HG03066 (cell line): ENCODE results near the gene EEF1B2.
"Not testable (repeated sequence)": the region's sequence is repeated elsewhere in the genome, so short reads cannot be mapped to it uniquely, and the experiment has no call there.

ENCODE experiments used
- ATAC-seq: cut with Tn5 transposase; IDR thresholded peaks from one replicate; pipeline ENCODE4 v1.9.1; 2021; ENCODE audit warnings: low read depth; ENCODE audit not compliant: unreplicated experiment

EEF1B2 gene

DNA sequence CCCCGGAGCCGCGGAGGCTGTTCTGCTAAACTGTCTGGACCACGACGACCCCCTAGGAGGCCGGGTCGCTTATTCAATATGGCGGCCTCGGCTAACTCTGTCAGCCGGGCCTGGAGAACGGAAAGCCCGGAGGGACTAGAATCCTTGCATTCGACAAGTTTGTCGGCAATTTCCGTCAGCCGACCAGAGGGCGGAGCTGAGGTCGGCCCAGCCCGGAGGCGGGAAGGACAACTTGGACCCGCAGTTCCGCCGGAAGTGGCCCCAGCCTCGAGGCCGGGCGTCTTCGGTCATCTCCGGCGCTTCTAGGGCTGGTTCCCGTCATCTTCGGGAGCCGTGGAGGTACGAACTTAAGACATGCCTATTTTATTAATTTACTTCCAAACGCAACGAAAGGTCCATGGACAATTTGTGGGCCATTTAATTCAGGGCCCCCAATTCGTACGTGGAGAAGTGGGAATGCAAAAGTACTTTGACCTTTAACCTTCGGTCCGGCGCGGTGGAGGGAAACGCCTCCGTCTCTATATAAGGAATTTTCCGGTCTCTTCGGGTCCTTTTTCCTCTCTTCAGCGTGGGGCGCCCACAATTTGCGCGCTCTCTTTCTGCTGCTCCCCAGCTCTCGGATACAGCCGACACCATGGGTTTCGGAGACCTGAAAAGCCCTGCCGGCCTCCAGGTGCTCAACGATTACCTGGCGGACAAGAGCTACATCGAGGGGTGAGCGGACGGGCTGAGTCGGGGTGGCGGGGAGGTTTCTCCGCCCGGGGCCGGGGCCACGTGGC lies at the start of gene EEF1B2, which contains the start of gene NDUFS1:
Gene EEF1B2 (plus strand): TSS at position 550 of the 779 bp plus-strand sequence. CDS start 85 bp downstream, at position 635.
Gene NDUFS1 (minus strand): TSS at position 99 of the 779 bp plus-strand sequence. CDS start 5,766 bp downstream, outside the sequence.
- peak; percentile 89 for ATAC-seq

DNA sequence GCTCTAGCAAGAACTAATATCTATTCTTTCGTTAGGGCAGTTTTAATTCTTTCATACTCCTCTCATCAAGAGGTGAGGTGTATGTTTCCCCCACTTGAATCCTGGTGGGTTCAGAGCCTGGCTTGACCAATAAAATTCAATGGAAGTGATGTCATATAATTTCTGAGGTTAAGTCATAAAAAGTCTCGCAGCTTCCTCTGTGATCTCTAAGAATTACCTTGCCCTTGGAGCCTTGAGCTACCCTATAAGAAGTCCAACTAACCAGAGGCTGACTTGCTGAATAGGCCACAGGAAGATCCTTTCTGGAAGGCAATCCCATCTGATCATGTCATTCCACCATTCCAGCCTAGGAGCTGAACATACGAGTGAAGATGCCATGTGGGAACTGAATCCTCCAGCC lies 47.6 kb upstream of the EEF1B2 start:
- no peak for ATAC-seq

DNA sequence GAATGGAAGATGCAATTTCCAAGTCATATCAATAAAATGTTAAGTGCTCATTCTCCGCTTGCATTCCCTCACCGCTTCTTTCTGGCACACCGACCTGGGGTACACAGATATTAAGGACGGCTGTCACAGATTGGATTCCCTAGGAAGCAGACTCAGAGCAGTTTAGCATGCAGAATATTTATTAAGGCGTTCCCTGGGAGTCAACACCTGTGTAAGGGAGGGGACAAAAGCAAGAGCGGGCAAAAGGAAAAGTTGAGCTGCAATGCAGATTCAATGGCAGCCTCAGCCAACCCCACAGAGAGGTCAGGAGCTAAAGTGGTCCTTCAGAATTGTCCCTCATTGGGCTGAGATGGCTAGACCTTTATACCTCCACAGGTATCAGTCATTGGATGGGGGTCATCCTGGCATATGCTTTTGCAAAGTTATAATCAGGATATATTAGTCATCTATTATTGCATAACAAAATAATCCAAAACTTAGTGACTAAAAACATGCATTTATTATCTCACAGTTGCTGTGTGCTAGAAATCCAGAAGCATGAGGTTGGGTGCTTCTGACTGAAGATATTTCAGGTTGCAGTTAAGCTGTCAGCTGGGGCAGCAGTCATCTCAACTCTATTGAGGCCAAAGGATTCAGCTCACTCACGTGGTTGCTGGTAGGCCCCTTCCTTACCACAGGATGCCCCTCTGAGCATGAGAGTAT lies 46.7 kb upstream of the EEF1B2 start:
- ATAC-seq: no peak

DNA sequence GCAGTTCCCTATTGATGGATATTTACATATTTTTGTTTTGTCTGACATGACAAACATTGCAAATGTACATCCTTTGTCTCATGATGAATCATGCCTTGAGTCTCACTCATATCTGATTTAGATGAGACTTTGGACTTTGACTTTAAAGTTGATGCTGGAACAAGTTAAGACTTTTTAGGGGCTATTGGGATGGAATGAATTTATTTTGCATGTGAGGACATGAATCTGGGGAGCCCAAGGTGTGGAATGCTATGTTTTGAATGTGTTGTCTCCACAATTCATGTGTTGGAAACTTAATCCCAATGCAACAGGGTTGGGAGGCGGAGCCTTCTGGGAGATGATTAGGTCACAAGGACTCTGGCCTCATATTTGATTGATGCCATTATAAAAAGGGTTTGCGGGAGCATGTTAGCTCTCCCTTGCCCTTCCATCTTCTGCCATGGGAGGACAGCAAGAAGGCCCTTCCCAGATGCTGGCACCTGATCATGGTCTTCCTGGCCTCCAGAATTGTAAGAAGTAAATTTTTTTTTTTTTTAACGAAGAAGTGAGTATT lies 44.6 kb upstream of the EEF1B2 start:
- ATAC-seq: no peak

DNA sequence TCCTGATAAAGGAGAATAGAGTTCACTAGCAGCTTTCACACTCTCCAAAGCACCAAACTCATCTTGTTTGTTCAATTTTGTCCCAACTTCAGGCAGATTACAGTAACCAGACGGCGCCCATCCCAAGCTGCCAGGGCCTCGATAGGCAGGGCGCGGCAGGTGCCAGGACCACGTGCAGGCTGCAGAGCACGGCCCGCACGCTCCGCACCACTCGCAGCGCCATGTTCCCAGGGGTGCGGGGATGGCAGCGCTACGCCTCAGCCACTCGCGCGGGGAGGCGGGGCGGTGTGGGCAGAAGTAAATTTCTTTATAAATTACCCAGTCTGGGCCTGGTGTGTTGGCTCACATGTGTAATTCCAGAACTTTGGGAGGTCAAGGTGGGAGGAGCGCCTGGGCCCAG lies 43.4 kb upstream of the EEF1B2 start:
- ATAC-seq: no peak

DNA sequence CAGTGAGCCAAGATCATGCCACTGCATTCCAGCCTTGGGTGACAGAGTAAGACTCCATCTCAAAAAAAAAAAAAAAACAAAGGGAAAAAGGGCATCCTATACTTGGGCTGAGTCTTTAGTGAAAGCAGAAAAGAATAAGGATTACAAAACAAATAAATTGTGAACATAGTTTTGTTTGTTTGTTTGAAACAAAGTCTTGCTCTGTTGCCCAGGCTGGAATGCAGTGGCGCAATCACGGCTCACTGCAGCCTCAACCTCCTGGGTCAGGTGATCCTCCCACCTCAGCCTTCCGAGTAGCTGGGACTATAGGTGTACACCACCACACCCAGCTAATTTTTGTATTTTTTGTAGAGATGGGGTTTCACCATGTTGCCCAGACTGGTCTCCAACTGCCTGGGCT lies 37.1 kb upstream of the EEF1B2 start:
- not testable (repeated sequence) for ATAC-seq

DNA sequence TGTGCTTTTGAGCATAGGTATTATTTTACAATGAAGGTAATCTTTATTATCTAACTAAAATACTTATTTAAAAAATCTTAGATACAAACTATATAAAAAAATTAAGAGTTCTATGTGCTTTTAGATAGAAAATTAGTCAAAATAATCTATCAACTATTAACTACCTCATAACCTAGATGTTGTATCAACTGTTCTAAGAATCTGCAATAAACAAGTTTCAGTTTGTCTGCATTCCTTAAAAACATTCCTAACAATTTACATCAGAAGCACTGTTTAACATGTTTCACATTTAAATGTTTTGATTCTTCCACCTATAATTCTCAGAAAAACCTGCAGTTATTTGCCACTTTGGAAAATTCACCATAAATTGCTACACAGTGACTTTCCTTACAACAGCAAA lies 33.8 kb upstream of the EEF1B2 start:
- ATAC-seq: no peak

DNA sequence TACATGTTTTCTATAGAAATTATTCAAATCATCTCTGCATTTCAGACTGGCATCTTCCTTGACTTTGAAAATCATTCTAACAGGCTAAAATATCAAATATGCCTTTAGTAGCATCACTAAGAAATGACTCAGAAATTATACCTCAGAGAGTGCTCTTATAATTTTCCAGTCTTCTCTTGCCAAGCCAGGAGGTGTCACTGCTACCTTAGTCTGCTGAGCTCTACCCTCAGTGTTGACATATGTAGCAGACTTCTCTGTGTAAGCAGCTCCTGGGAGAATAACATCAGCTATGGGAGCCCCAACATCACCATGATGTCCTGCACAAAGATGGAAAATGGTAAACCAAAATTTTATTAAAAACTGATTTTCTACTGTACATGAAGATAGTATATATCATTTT lies 32.0 kb upstream of the EEF1B2 start:
- ATAC-seq: no peak

DNA sequence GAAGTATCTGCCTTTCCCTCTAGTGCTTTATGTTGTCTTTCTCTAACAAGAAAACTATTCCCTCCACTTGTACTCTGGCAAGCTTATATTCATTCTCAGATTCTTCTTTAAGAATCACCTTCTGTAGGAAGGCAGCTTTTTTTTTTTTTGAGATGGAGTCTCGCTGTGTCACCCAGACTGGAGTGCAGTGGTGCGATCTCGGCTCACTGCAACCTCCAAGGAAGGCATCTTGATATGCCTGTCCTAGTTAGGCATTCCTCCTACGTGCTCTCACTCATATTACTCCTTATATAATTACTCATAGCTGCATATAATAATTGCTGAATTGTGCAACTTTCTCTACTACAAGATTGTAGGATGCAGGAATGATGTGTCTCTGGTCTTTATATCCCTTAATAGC lies 16.2 kb upstream of the EEF1B2 start:
- no peak for ATAC-seq

DNA sequence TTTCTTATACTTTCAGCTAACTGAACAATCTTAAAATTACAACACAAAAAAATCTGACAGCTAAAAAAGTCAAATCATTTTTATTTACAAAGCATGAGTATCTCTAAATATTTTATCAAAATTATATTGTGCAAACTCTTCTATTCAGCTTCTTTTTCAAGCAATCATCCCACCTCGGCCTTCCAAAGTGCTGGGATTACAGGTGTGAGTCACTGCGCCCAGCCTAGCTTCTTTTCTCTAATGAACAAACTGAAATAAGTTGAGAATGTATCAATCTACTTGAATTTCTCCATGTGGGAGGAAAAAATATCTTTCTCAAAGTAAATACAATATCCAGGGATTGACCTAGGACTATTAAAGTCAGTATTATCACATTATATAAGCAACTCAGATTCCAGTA lies 15.3 kb upstream of the EEF1B2 start:
- no peak for ATAC-seq

DNA sequence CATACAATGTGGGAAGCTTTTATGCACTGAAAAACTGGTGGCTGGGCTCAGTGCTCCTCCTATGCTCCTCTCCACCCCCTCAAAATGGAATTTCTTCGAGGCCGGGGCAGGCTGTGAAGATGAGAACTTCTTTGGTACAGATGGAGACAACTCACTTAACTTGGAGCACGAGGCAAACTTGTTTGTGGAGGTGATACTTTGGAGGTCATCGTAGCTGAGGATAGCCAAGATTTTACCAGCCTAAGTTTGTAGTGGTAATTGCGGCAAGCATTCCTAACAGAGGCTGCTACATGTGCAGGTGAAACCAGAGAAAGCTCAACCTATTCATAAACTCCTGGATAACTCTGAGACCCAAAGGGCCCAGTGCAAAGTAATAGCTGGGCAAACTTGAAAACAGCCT lies 14.0 kb upstream of the EEF1B2 start:
- no peak for ATAC-seq

DNA sequence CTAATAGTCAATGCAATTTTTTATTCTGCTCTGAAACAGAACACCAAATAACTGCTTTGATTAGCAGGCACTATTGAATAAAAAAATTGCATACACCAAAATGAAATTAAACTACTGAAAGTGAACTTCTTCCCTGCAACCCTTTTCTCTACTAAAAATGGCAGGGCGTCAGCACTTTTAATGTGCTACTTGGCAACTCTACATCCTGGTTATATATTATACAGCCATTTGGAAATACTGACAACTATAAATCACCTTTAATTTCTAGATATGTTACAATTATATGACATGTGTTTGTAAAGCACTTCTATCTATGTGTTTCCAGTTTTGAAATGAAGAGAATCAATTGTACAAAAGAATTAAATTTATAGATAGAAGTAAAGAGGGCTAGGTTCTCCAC lies 10.4 kb upstream of the EEF1B2 start:
- no peak for ATAC-seq

DNA sequence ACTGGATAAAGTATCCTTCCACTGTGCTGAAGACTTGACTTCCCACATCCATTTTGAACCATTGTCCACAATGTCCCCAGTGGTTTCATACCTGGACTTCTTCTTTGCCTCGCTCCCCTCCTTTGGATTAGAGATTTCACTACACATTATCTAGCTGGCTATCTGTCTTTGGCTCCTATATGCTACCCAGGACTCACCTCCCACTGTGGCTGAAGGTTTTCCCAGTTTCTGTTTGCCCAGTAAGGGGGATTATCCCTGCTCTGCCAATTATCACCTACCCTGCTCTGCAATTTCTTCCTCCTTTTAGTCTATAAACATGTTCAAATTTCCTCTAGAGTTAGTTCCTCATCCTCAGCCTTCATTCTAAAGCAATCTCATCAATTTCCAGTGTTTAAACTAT lies 9.5 kb upstream of the EEF1B2 start:
- ATAC-seq: no peak

DNA sequence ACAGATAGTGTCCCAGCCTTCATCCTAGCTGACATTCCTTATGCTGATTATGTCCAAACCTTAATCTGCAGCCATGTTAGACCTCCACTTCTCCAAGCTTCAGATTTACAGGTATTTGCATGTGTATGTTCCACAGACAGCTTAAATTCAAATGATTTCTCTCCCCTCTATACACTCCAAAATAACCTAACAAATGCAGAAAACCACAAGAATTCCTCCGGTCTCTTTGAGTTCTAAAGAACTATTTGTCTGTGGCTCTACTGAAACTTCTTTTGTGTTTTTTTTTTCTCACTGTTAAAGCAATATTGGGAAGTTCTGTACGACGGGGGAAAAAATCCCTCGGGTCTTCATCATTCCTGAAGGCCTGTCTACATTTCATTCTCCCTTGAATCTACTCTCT lies 9.1 kb upstream of the EEF1B2 start:
- ATAC-seq: no peak

DNA sequence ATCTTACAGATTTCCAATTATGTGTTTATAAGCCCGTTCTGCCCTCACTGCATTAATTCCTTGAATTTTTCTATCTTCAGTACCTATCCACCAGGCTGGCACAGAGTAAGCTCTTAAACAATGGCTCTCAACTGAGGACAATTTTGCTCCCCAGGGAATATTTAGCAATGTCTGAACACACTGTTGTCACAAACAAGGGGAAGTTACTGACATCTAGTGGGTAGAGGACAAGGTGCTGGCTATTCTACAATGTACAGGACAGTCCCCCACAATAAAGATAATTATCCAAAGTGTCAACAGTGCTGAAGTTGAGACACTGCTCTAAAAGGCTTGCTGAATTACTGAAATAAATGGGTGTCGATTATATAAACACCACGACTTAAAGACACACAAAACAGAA lies 5.5 kb upstream of the EEF1B2 start:
- ATAC-seq: peak; percentile 38

DNA sequence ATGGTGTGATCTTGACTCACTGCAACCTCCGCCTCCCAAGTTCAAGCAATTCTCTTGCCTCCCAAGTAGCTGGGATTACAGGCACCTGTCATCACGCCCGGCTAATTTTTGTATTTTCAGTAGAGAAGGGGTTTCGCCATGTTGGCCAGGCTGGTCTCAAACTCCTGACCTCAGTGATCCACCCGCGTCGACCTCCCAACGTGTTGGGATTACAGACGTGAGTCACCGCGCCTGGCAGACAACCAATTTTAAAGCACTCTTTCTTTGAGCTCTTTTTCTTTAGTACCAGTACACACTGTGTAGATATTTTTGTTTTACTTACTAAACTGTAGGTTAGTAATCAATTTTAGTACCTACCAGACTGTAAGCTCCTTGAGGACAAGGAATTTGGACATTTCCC lies 2.7 kb upstream of the EEF1B2 start:
- not testable (repeated sequence) for ATAC-seq

DNA sequence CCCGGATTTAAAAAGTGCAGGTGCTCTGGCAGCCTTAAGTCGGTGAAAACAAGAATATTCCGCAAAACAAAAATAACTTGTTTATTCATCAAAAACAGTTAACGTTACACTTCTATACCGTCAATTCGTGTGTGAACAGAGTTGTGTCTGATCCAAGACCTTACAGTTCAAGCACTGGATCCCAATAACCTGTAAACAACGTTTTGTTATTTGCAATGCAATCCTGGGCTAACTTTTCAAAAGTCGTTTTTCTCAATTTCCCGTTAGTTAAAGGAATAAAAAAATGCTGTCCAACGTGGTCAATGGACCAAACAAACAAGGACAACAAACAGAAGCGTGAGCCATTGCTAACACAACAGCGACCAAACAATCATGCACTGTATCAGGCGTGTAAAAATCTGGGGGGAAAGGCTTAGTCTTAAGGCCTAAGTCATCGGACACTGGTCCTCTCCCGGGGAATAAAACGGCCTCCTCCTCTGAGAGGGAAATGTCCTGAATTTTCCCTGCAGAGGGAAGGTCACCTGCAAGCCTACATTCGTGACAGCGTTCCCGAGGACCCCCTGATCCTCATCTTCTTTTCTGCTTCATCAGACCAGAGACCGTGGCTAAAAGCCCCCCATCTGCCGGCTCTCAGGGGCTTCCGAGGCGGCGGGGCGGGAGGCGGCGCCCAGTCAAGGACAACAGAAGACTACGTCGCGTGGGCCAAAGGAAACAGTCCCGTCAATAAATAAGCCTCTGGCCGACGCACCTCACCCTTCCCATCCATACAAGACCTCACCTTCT lies 941 bp upstream of the EEF1B2 start:
- ATAC-seq: peak; percentile 8

DNA sequence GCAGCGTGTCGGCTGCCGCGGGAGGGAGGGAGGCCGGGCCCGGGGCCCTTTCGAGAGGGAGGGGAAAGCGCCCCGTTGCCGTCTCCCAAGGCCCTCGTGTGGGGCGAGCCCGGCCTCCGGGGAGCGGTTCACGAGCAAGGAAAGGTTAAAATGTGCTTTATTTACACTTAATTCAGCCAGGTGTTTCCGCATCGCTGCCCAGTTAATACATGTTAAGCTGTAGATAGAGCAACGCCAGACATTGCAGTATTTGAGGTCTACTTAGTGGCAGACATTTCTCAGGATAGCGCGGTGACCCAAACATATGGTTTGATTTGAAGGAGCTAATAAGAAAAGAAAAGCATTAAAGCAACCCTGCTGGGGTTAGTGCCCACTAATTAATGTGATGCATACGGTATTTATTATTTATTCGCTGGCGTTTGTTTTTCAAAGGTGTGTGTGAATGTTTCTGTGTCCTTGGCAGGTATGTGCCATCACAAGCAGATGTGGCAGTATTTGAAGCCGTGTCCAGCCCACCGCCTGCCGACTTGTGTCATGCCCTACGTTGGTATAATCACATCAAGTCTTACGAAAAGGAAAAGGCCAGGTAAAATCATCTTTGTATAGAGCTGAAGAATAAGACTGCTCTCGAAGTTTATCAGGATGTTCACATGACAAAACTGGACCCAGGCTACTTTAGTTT lies 571 bp downstream of the EEF1B2 start:
- ATAC-seq: peak; percentile 46

DNA sequence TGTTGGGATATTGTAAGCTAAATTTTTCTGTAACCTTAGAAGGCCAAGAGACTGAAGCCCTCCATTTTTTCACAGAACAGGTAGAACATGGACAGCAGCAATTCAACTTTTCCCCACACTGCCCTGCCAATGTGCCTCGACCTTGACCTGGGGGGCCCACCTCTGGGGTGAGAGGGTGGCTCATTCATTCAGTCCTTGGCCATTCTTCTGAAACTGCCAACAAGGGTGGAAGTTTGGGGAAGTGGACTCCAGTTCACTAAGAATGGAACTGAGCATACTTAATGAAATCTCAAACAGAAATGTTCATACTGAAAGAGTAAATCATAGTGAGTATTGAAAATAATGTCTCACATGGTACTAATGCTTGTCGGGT lies 1.1 kb downstream of the EEF1B2 start:
- no peak for ATAC-seq

DNA sequence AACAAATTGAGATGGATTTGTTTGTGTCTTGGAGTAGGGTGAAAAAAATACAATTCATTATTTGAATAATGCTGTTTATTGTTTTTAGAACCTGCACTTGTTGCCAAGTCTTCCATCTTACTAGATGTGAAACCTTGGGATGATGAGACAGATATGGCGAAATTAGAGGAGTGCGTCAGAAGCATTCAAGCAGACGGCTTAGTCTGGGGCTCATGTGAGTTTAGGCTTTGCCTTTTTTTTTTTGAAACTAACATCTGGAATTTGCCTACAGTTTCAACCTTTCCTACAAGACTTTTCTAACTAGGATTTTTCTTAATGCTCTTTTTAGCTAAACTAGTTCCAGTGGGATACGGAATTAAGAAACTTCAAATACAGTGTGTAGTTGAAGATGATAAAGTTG lies 2.7 kb downstream of the EEF1B2 start:
- ATAC-seq: not testable (repeated sequence)
